ENCODE results near the gene NKD1.
"Not testable (repeated sequence)": the region's sequence is repeated elsewhere in the genome, so short reads cannot be mapped to it uniquely, and the experiment has no call there.

The NKD1 gene

GRCh38 chr16:50559804-50560514 lies 11.8 kb downstream of the NKD1 start:
- DNase-seq = no peak

- no peak for DNase-seq
These were observed 13.0 kb downstream of the NKD1 start for GRCh38 chr16:50560903-50561863.

GRCh38 chr16:50562657-50563056 lies 14.5 kb downstream of the NKD1 start:
- no peak for DNase-seq

GRCh38 chr16:50563989-50564388 lies 15.8 kb downstream of the NKD1 start:
- no peak for DNase-seq

DNA sequence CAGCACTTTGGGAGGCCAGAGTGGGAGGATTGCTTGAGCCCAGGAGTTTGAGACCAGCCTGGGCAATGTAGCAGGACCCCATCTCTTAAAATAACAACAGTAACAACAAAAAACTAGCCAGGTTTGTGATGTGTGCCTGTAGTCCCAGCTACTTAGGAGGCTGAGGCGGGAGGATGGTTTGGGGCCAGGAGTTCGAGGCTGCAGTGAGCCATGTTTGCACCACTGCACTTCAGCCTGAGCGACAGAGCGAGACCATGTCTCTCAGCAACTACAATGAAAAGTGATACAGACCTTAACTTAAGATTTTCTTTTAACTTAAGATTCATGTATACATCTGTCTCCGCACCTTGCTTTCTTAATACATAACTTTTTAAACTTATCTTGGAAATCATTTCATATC lies 17.2 kb downstream of the NKD1 start:
- DNase-seq = no peak

DNA sequence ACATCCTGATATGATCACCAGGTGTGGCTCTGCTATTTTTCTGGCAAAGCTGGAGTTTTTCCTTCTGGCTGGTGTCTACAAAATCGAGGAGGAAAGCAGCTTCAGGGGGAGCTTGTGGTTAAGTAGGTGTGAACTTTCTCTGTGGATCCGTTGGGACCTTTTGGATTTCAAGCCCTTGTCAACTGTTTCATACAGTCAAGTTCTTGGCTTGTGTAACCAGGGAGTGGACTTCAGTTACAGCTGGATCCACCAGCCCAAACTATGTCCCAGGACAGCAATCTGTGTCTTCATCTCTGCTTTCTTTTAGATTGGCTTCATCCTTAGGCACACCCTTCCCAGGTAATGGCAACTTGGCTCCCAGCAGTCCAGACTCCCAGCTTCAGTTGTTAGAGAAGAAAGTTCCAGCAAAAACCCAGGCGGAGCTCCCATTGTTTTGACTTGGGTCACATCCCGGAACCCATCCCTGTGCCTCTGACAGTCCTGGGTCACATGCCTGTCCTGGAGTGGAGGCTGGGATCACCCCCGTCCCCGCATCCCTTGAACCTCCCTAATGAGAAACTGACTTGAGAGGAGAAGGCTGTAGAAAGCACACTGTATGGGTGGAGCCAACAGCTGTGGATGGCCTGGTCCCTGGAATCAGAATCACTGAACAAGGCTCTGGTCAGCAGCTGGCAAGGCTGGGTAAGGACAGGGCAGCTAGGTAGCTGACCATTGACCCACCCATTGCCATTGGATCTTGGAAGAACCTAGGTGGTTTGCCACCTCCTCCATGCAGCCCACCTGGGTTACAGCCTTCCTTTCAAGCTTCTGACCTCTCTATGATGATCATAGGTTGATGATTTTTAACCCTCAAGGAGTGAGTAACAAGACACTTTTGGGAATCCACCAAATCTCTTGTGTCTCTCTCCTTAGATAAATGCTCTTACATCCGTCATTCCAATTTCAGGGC lies 18.1 kb downstream of the NKD1 start:
- no peak for DNase-seq

DNA sequence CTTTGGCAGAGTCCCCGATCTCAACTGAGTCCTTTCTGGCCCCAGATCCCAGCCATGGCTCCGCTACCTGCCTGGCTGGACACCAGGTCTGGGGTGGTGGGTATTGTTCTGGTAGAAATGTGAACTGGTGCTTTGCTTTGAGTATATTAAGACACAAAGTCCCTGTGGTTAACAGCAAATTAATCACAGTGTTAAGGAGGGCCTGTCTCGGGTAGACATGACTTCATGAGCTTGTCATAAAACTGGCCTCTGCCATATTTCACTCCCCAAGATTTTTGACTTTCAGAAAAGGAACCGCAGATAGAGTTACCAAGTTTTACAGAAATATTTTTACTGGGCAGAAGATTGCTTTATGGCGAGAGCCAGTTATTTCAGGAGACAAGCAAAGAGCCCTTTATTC lies 19.5 kb downstream of the NKD1 start:
- DNase-seq = no peak

DNA sequence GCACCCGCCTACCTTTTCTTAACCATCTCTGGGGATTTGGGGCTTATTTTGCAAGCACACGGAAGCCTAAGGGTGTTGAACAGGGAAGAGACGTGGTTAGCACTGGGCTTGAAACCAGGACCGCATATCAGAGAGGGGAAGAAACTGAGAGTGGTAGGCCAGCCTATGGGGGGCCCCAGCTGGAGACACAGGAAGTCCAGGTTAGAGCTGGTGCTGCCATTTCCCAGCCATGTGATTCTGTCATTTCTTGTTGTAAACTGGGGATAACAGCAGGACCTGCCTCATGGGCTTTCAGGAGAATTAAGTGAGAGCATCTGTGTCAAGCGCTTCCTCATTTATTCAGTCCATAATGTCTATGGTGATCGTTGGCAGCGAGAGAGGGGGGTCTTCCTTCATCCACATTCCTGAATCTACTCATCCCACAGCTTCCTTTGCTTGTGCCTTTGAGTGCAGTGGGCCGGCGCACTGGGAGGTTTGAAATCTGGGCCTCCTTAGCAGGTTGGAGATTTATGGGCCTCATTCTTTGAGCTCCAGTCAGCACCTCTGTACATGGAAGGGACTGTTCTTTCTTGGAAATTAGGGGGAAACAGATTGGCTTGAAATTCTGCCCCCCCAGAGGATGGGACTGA lies 20.1 kb downstream of the NKD1 start:
- DNase-seq = no peak

GRCh38 chr16:50570354-50570753 lies 22.2 kb downstream of the NKD1 start:
- no peak for DNase-seq

DNA sequence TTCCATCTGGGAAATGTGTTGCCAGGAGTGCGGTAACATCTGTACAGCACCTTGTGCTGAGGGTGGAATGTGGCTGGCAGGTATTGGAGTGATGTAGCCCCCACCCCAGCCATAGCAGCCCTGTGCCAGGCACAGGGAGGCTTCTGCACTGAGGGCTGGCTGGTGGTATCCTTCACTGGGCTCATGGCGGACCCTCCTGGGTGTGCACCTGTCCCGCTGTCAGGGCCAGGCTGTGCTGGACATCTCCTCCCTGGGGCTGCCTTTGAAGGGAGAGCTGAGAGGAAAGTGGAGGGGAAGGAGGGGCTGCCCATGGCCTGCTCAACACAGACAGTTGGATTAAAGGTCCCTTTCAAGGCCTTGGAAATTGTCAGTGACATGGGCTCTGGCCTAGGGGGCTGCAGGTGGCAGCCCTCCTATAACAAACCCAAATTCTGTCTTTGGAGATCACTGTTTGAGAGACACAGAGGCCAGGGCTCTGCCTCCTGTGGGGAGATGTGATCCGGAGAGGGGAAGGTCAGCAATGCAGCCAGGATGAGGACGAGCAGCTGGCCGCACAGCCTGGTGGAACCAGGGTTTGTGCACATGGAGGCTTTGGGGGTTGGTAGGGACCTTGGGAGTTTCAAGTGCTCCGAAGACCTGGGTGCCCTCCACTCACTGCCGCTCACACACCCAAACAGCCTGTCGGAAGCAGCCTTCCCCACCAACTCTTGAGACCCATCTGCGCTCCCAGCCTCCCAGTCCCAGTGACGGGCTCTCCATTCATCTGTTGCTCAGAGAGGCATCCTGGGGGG lies 22.8 kb downstream of the NKD1 start:
- no peak for DNase-seq

DNA sequence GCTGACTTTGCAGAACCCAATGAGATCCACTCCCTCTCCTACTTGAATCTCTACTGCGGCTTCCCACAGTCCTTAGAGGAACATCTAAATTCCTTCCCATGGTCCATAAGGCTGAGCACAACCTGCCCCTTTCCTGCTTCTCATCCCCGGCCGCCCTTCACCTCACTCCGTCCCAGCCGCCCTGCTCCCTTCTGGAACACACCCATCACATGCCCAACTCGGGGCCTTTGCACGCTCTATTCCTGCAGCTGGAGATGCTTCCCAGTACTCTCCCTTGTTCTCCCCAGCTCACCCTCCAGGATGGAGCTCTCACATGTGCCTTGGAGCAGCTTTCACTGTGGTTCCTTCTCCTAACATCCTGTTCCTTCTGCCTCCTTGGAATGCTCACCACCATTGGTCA lies 23.6 kb downstream of the NKD1 start:
- no peak for DNase-seq

DNA sequence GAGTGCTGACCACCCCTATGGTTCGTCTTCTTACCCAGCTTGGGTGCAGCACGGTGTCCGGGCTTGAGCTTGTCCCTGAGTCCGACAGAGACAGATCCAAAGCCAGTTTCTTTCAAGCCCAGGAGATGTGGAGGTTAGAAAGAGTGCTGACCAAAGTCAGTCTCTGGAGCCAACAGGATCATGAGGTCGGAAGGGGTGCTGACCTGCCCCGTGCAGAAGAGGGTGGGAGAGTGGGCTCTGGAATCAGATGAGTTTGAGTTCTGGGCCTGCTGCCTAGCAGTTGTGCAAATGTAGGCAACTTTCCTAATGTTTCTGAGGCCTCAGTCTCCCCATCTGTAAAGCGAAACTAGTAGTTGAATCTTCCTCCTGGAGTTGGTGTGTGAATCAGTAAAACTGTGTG lies 24.5 kb downstream of the NKD1 start:
- DNase-seq = no peak

DNA sequence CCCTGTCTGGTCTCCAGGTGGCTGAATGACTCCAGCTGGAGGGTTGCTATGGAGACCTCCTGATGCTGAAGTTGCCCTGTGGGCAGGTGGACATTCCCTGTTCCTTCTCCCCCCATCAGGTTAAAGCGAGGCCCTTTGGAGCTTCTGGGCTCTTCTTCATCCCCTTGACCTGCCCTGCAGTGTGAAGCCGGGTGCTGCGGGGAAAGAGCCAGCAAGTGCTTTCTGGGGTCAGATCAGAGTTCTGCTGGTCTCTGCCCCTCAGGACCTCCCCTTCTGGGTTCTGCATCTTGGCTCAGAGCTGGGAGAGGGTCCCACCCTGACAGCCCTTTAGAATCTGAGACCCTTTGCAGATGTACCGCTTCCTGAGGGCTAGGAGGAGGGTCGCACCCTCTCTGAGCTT lies 25.1 kb downstream of the NKD1 start:
- DNase-seq = no peak

- DNase-seq = no peak
These were observed 25.9 kb downstream of the NKD1 start for GRCh38 chr16:50573947-50574744.

DNA sequence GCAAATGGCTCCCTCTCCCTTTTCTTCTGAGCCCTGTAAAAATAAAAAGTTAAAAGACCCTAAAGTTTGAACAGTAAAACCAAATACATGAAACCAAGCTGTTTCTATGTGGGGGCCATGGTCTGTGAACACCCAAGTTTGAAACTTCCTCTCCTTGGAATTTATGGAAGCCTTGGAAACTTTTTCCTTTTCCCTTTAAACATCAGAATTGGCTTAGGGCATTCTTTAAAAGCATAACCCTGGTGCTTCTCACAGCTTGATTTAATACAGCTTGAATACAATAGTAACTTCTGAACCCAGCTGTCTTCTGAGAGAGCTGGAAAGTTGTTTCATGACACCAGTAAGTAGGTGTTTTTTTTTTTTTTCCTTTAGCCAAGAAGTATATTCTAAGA lies 26.5 kb downstream of the NKD1 start:
- no peak for DNase-seq

DNA sequence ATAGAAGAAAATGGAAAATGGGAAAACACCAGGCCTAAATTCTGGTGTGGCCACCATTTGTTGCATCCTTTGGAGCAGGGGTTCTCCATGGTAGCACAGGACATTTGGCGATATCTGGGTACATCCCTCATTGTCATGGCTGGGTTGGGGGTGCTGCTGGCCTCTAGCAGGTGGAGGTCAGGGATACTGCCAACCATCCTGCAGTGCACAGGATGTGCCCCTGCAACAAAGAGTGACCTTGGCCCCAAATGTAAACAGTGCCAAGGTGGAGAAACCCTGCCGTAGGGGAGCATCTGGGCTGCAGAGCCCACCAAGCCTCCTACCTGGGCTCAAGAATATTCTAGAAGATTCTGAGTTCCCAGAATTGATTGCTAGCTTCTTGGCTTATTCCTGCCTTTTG lies 27.5 kb downstream of the NKD1 start:
- DNase-seq = no peak

GRCh38 chr16:50576403-50577113 lies 28.4 kb downstream of the NKD1 start:
- DNase-seq = no peak

- DNase-seq = no peak
These were observed 29.9 kb downstream of the NKD1 start for GRCh38 chr16:50578137-50578536.

GRCh38 chr16:50579373-50579772 lies 31.2 kb downstream of the NKD1 start:
- not testable (repeated sequence) for DNase-seq

- DNase-seq = no peak
These were observed 32.1 kb downstream of the NKD1 start for GRCh38 chr16:50580180-50580798.
